ENCODE measurements around the gene CENPF.
"Not testable (repeated sequence)": the region's sequence is repeated elsewhere in the genome, so short reads cannot be mapped to it uniquely, and the experiment has no call there.

CENPF gene

DNA sequence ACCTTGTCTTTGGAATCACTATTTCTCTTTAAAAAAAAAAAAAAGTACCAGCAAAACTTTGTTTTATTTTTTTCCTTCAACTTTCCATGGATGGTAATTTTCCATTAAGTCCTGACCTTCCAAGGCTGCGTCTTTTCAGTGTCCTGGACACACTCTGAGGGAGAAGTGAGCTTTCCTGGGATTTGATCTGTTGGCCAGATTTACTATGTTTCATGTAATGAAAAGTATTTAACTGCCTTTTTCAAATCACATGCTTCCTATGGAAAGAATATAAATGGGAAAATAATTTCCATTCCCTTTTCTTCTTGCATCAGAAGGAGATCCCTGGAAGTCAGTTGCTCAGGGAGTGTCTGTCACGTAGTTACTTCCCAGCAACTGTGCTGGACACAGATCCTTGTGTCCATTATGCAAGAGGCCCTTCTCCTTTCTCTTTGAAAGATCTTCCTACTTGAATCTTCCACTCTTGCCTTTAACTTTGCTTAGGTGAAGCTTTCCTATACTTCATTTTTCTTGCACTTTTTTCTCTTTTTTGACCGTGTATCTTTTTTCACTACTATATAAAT is 59.3 kb downstream of the CENPF start:
- no peak for DNase-seq (ENCODE audit: low read depth)
- no peak overlapping the region for H3K4me3 ChIP-seq (ENCODE audit: low read depth, low read length)
- TF ChIP-seq, protein P1, sequence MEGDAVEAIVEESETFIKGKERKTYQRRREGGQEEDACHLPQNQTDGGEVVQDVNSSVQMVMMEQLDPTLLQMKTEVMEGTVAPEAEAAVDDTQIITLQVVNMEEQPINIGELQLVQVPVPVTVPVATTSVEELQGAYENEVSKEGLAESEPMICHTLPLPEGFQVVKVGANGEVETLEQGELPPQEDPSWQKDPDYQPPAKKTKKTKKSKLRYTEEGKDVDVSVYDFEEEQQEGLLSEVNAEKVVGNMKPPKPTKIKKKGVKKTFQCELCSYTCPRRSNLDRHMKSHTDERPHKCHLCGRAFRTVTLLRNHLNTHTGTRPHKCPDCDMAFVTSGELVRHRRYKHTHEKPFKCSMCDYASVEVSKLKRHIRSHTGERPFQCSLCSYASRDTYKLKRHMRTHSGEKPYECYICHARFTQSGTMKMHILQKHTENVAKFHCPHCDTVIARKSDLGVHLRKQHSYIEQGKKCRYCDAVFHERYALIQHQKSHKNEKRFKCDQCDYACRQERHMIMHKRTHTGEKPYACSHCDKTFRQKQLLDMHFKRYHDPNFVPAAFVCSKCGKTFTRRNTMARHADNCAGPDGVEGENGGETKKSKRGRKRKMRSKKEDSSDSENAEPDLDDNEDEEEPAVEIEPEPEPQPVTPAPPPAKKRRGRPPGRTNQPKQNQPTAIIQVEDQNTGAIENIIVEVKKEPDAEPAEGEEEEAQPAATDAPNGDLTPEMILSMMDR (conservative IDR thresholded peaks at IDR 0.05; ENCODE audit: low read depth, low read length) = no peak

DNA sequence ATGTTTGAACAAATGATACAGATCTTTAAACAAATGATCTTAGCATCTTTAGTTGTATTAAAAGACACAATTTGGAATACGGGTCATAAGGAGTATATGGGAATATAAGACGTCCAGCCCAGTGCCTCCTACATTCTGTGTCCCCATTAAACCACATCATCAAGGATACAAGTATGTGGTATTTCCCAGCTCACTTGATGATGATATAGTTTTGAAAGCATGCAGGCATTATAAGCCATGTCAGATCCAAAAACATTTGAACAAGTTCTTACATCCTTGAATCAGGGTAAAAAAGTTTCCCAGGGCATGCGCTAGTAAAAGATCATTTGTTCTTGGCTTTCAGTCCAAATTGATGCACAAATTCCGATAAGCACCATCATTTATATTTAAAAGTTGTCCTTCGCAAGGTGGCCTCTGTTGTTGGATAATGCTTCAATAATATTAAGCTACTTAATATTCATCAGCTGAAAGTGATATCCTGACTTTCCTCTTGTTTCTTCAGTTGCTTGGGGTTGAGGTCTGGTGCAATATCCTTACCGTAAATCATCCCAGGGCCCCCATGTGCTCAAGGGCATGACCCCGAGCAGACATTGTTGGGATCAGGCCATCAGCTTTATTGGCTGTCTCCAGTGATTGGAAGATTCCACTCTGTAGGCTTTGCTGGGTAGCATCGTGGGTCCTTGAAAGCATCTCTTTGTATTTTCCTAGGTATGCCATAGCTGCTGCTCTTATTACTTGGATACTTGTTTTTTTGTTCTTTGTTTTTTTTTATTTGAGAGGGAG is 61.8 kb downstream of the CENPF start:
- no peak overlapping the region for H3K4me3 ChIP-seq (ENCODE audit: low read depth, low read length)
- DNase-seq (ENCODE audit: low read depth) = peak; percentile 10
- TF ChIP-seq, protein P1 (conservative IDR thresholded peaks at IDR 0.05; ENCODE audit: low read depth, low read length) = no peak

GRCh38 chr1:214665606-214666110 is 62.7 kb downstream of the CENPF start:
- H3K4me3 ChIP-seq (ENCODE audit: low read depth, low read length) = no peak overlapping the region
- DNase-seq (ENCODE audit: low read depth) = peak; percentile 54
- TF ChIP-seq, protein P1 (conservative IDR thresholded peaks at IDR 0.05; ENCODE audit: low read depth, low read length) = no peak

GRCh38 chr1:214666674-214667073 is 63.7 kb downstream of the CENPF start:
- TF ChIP-seq, protein P1 (conservative IDR thresholded peaks at IDR 0.05; ENCODE audit: low read depth, low read length) = no peak
- no peak overlapping the region for H3K4me3 ChIP-seq (ENCODE audit: low read depth, low read length)
- DNase-seq (ENCODE audit: low read depth) = no peak

DNA sequence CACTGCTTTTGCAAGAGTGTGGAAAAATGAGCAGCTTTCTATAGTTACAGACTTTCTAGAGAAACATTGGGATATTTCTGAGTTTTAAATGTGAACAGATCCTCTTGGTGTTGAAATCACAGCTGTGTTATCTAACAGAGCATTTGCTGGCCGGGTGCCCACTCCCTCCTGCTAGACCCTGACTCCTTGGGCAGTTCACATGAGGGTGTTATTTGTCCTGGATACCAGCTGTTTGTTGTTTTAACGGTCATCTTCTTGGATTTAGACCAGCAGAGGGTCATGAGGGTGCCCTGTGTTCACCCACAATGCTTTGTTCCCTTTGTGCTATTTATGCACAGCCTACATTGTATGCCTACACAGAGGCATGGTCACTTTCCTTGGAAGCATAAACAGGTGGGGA is 67.1 kb downstream of the CENPF start:
- DNase-seq (ENCODE audit: low read depth) = peak; percentile 96
- TF ChIP-seq, protein P1 (conservative IDR thresholded peaks at IDR 0.05; ENCODE audit: low read depth, low read length) = no peak
- no peak overlapping the region for H3K4me3 ChIP-seq (ENCODE audit: low read depth, low read length)

- H3K4me3 ChIP-seq (ENCODE audit: low read depth, low read length) = not testable (repeated sequence)
Measured at GRCh38 chr1:214673029-214673428, 70.0 kb downstream of the CENPF start.

DNA sequence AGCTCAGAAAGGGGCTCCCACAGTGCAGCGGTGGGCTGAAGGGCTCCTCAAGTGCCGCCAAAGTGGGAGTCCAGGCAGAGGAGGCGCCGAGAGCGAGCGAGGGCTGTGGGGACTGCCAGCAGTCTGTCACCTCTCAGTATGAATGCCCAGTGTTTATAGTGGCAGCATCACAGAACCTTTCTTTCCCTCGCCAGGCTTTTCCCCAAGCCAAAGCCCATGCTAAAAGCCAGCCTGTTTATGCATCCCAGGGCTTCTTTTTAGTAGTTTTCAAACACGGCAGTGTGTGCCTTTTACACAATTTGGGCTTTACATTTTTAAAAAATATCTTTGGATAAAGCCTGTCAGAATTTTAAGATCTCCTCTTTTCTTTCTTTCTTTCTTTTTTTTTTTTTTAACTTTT is 70.6 kb downstream of the CENPF start:
- TF ChIP-seq, protein P1 (conservative IDR thresholded peaks at IDR 0.05; ENCODE audit: low read depth, low read length) = no peak
- DNase-seq (ENCODE audit: low read depth) = no peak
- peak overlapping the region; percentile 8 for H3K4me3 ChIP-seq (ENCODE audit: low read depth, low read length)

More at GRCh38 chr1:214673029-214673428, 70.0 kb downstream of the CENPF start:
- not testable (repeated sequence) for DNase-seq (ENCODE audit: low read depth)

- not testable (repeated sequence) for DNase-seq (ENCODE audit: low read depth); H3K4me3 ChIP-seq (ENCODE audit: low read depth, low read length)
Measured at GRCh38 chr1:214675524-214675923, 72.5 kb downstream of the CENPF start.

All from choroid plexus epithelial cell (primary cell).